HG03060 (cell line): ENCODE data around the gene AKAP11.
A peak's percentile ranks its signal among the peaks of the same experiment; 100 is the strongest.

Experiments used
- ATAC-seq: cut with Tn5 transposase; IDR thresholded peaks from one replicate; pipeline ENCODE4 v1.9.1; 2021; ENCODE audit warnings: low read depth, moderate number of reproducible peaks; ENCODE audit not compliant: unreplicated experiment

Gene AKAP11

DNA sequence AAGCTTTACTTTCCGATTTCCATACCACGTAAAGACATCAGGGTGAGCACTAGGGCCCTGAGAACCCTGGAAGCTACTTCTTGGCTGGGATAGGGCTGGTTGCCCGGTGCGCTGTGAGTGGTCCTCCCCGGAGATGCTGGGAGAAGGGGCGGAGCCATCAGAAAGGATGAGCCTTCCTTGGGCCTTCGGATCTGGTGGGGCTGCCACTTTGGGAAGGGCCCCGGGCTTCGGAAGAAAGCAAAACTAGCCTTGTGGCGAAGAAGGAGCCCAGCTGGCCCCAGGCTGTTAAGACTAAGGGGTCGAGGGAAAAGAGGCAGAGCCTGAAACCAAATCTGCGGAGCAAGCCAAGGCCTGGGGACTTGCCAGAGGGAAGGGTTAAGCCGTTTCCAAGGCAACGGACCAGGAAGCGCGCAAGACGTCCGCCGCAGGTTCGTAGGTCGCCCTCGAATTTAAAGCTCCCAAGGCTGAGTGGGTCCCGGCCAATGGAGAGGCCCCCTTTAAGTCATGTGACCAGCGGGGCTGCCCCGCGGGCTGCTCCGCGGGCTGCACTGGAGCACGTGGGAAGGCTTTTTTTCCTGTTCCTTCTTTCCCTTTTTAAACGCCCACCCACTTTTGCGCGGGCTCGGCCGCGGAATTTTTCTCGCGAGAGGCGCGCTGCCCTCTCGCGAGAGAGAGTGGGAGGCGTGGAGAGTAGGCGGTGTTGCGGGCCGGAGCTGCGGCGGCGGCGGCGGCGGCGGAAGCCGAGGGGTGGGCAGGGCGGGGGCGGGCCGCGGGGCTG lies 426 bp upstream of the AKAP11 start:
- peak; percentile 70 for ATAC-seq

DNA sequence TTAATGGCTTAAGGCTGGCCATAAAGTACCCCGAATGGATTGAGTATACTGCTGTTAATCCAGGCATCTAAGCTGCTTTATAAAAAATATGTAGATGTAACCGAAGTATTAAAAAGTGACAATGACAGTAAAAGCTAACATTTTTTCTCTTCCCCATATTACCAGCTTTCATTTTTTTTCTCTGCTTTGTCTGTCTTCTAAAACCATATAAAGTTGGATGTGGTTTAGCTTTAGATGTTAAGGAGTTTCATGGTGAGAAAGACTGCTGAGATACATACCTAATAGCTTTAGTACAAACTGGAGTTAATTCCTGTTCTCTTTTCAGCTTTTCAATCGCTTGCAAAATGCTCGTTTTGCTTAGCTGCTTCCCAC lies 838 bp downstream of the AKAP11 start:
- no peak for ATAC-seq

DNA sequence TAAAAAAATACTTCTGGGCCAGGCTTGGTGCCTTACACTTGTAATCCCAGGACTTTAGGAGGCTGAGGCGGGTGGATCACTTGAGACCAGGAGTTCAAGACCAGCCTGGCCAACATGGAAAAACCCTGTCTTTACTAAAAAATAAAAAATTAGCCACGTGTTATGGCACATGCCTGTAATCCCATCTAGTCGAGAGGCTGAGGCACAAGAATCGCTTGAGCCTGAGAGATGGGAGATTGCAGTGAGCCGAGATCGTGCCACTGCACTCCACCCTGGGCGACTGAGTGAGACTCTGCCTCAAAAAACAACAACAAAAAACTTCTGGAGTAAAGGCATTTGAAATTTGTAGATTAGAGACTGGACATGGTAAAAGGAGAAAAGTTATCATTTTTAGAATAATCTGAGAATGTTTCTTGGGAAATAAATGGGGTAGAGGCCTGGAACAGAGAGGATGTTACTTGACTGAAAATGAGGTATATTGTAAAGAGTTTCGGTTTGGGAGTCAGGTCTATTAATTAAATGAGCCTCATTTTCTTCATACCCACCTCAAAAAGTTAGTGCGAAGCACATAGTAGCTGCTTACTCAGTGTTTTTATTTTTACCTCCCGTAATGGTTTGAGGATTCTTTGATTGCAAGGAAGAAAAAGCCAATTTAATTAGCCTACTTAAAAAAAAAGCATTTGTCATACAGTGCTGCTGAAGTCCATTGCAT lies 2.6 kb downstream of the AKAP11 start:
- ATAC-seq, result no peak

DNA sequence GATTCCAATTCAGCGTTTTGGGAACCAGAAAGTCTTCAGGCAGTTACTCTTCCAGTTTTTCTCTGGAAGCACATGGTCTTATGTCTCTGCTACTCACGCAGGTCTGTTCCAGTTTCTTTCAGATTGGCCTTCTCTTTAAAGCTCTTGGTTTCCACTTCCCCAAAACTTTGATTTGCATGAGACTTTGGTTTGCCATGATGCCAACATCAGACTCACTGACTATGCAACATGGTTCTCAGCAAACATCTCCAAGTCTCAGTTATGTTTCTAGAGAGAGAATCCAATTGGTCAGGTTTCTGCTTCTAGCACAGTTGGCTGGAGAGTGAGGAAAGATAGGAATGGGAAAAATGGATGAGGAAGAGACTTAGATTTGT lies 3.1 kb downstream of the AKAP11 start:
- no peak for ATAC-seq

DNA sequence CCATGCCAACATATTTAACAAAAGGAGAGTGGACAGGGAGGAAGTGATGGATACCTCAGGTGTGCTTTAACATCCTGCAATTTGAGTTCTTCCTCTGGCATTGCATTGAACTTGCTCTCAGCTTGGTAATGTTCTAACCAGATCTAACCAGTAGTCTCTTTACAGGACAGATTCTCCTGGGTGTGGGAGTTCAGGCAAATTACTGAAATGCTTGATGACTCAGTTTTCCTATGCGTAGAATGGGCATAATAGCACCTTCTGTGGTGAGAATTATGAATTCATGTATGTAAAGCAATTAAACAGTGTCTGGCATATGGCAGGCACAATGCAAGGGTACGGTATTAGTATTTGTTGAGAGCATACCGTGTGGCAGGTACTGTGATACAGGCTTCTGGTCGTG lies 3.6 kb downstream of the AKAP11 start:
- ATAC-seq, result no peak

DNA sequence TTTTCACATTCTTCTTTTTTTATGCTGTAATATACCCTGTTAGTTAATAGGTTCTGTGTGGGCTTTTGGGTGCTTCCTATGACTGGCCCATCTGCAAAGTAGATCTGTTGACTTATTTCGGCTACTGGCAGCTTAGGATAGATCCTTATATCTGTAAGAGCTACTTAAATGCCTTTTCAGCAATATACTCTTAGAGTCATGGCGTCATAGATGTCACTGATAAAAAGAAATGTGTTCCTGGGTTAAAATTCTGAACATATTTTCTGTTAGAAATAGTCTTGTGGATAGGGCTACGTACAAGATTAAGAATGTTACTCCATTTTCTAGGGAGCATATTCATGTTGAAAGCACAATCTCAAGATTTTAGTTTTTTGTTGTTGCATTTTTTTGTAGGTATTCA lies 4.7 kb downstream of the AKAP11 start:
- ATAC-seq, result no peak

DNA sequence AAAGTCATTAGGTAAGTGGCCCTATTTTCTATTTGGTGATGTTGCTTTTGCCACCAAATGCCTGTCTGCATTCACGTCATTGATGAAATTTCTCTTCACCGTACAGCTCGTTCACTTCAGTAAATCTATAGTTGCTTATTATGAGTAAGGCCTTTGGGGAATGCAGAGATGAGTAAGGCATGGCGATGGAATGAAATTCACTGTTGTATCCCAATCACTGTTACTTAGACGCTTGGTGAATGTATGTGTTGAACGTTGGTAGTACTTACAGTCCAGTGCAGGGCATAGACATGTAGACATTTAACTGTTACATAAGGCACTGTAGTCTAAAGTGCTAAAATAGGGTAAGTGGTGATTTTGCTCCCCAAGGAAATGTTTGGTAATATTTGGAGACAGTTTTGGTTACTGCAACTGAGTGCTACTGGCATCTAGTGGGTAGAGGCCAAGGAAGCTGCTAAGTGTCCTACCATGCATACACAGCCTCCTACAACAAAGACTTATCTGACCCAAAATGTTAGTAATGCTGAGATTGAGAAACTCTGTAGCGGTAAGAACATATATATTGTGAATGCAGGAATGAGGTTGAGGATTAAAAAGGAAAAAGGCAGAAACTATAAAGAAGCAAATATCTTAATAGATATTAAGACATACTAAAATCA lies 5.8 kb downstream of the AKAP11 start:
- no peak for ATAC-seq

DNA sequence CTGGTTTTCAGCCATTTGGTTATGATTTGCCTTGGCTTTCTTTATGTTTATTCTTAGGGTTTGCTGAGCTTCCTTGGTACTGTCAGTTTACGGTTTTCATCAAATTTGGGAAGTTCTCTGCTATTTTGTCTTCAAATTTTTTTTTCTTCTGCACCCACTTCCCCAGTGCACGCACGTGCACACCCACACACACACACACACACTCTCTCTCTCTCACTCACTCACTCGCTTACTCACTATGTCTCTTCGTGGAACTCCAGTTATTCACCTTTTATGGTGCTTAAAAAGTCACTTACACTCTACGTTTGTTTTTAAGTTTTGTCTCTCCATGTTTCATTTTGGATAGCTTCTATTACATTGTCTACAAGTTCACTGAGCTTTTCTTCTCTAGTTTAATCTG lies 7.1 kb downstream of the AKAP11 start:
- ATAC-seq, result no peak

DNA sequence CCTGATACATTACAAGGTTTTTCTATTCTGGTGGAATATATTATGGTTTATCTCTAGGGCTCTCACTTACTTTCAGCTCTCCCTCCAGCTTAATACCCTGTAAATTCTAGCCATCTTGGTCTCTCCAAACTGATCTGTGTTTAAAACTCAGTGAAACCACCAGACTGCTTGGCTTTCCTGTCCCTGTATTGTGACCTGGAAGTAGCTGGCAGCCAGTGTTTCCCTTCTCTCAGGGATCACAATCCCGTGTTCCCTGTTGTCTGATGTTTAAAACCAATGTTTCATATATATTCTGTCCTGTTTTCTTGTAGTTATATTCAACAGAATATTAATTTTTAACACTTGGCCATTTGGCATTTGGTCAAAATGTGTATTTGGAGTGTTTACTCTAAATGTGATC lies 8.0 kb downstream of the AKAP11 start:
- no peak for ATAC-seq

DNA sequence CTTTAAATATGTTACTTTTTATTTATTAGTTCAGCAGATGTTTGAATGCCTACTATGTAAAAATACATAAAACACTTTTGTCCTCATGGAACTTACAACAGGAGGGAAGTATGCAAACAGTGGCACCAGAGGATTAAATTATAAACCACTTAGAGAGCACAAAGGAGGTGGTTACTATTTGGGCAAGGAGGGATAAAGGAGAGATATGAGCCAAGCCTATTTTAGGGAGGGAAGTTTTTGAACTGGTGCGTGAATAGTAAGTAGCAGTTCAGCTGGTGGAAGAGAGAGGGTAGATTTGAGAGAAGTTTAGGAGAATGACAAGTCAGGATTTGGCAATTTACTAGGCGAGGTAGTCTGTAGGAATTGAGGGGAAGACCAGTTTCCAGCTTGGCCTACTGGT lies 8.6 kb downstream of the AKAP11 start:
- ATAC-seq, result no peak

DNA sequence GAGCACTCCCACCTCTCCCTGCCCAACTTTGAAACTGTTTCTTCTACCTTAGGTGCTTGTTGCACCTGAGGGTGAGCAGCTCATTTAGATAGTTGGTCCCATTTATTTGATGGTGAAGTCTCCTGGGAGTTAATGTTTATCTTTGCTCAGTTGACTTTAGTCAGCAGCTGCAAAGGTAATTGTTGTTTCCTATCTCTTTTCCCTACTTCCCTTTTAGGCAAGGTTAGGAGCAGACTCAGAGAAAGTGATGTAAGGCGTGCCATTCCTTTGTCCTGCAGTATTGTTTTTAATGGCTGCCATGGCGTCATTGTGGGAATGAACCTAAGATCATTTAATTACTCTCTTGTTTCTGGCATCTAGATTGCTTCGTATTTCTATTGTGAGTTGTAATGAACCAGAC lies 11.6 kb downstream of the AKAP11 start:
- ATAC-seq, result no peak

DNA sequence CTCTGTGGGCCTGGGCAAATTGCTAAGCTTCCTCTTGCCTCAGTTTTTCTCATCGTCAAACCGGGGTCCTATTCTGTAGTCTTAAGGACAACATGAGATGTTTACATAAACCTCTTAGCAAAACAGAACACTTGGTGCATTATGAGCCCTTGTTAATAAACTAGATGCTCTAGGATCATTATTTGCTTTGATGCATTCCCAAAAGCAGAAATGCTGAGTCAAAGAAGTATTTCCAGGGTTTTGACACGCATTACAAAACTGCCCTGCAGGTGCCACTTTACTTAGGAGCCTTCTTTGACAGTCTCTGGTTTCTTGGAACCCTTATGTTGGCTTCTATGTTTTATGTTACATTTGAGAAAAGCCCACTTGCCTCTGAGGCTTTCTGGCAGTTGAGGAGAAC lies 12.1 kb downstream of the AKAP11 start:
- ATAC-seq, result no peak

DNA sequence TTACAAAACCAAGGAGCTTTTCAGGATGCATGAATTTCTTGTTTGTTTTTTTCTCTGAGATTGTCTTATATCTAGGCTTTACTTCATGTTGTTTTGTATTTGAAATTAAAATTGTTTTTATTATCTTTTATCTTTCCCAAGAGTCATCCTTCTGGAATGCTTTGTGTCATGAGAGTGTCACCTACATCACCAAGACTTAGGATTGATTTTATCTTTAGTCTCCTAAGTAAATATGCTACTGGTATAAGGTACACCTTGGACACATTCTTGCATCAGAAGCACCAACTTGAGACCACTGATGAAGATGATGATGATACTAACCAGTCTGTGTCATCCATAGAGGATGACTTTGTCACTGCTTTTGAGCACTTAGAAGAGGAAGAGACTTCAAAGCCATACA lies 26.4 kb downstream of the AKAP11 start:
- no peak for ATAC-seq

DNA sequence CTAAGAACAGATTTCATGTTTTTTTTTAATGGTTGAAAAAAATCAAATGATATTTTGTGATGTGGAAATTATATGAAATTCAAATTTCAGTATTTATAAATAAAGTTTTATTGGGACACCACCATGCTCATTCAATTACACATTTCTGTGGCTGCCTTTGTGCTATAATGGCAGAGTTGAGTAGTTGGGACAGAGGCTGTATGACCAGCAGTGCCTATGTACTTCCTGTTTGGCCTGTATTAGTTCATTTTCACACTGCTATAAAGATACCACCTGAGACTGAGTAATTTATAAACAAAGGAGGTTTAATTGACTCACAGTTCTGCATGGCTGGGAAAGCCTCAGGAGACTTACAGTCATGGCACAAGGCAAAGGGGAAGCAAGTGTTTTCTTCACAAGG lies 33.6 kb downstream of the AKAP11 start:
- no peak for ATAC-seq

DNA sequence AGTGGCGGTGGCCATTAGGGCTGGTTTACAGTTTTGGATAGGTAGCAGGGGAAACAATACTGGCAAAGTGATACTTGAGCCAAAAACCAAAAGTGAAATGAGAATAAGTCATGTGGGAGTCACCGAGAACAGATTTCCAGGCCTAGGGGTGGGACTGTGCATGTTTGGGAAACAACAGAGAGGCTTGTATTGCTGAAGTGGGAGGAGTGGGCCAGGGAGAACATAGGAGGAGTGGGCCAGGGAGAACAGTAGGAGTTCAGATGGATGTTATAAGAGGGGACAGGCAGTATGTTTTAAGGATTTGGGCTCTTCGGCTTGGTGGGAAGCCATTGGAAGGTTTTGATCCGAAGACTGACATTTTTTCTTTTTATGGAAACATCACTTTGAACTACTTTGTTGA lies 35.5 kb downstream of the AKAP11 start:
- ATAC-seq, result no peak

DNA sequence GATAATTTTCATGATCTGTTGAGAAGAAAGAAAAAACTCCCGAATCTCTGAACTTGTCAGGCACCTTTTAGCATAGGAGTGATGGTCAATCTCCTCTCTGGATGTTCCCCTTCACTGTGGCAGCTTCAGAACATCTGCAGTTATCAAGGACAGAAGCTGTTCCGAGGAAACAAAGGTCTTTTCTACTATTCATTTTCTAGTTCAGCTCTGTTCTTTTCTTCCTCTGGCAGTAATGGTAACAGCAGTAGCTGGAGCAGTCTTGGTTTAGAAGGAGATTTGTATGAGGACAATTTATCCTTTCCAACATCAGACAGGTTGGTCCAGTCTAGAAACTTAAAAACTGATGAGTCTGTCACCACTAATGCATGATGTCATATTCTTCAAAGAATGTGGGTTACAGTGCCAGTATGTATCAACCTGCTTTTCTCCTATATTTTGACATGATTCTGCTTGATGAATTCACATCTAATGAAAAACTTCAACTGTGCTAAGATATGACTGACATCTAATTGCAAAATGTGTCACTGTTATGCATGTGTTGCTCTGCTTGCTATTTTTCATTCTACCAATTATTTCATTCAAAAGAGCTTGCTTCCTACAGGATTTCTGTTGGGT lies 41.0 kb downstream of the AKAP11 start:
- ATAC-seq, result no peak

DNA sequence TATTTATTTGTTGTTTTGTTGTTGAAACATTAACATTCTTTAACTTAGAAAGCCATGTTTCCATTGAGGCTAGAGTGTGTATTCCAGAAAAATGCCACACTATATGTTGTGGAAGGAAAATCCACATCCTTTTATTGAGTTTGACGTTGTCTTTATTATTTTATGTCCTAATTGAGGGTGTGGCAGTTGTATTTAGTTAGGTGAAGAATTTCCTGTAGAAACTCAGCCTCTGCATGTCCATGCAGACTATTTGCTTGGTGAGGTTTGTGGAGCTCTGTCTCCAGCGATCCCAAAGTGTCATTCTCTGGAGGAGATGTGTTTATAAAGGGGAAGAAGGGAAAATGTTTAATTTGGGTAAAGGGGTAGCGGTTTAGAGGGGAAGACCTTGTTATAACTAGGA lies 46.6 kb downstream of the AKAP11 start:
- no peak for ATAC-seq

DNA sequence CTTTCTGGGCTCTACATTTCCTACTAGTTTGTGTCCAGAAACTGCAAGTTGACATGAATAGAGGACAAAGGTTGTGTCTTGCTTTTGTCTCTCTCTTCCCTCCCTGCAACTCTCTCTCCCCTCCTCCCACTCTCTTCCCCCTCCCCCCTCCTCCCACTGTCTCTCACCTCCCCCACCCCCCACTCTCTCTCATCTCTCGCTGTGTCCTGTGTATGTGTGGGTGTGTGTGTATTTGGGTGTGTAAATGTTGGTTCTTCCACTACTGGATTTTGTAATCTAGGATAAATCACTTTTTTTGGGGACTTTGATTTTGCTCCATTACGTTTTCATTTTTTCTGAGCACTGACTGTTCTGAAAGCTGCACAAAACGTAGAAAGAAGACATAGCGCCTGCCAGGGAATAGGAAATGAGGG lies 48.4 kb downstream of the AKAP11 start:
- no peak for ATAC-seq

DNA sequence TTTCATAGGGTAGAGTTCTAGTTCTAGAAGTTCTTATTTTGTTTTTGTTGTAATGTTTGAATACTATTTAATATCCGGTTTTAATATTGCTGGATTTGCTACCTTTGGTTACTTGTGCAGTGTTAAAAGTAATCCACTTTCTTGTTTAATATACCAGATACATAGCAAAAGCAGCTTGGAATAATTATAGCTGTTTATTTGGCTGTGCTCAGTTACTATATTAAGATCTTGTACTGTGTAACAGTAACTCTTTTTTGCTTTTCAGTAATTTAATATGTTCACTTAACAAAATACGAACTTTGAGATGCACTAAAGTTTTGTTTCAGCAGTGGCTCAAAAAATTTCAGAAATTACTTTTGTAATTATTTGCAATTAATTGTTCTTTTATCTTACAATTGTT lies 50.9 kb downstream of the AKAP11 start:
- no peak for ATAC-seq

DNA sequence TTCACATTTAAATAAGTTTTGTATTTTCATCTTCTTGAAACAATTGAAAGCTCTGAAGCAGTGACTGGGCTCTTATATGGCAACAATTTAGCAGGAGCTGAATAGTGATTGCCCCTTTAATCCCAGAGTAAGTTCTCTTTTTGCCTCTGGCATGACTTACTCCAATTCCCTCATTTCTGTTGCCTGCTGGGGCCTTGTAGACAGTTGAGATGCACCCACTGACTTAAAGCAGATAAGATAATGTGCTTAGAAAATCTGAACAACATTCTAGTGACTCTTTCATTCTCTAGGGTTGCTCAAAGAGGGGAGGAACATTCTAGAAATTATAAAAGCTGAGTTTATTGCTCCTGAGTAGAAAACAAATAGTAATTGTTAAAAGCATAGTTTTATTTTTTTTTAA lies 52.8 kb downstream of the AKAP11 start:
- ATAC-seq, result no peak

DNA sequence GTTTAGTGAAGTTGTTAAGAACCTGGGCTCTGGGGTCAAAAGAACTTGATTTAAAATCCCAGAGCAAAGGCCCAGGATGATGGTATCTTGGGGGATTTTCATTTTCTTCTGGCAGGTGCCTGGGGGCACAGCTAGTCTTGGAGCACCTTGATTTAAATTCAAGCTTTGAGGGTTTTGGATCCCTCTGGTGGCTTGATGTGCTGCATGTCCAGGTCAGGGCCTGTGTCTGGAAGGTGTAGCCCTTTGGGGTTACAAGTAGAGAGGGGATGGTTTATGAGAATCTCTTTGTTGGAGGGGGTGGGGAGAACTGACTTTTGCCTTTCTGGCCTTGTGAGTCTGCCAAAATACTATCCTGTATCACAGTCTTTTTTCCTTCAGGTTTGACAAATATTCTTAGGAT lies 55.8 kb downstream of the AKAP11 start:
- ATAC-seq, result no peak
